ENCODE data around the gene CAMK2D.
"Not testable (repeated sequence)": the region's sequence is repeated elsewhere in the genome, so short reads cannot be mapped to it uniquely, and the experiment has no call there.

Gene CAMK2D

GRCh38 chr4:113761620-113762185 lies at the start of gene CAMK2D:
TSS of gene CAMK2D (minus strand) at chr4:113761738. CDS start at chr4:113761068, 670 bp downstream.
- Histone ChIP-seq H3K9me3 (ENCODE audit: control insufficient read depth in 5 of 5, low read length in 5 of 5) (no peaks in the 10 kb centered on the region), H3K36me3 (ENCODE audit: control insufficient read depth in 5 of 5, insufficient read depth in 5 of 5, low read length in 5 of 5) (no peaks in the 10 kb centered on the region), H3K4me1 (ENCODE audit: control insufficient read depth in 5 of 5, insufficient read depth in 5 of 5, low read length in 5 of 5) (peaks cover 0 to 41% (median 30%) of the 10 kb centered on the region in 5 donors), H3K4me3 (ENCODE audit: low read depth in 1 of 5, low read length in 5 of 5) (peak within 1 kb of the TSS; percentile 85 to 99 (median 92)), H3K9ac (ENCODE audit: low read length in 5 of 5) (peak within 1 kb of the TSS; percentile 93 to 98 (median 98)), H3K27ac (ENCODE audit: low read depth, low read length) (peak within 1 kb of the TSS; percentile 100), H3K27me3 (ENCODE audit: control insufficient read depth in 5 of 5, insufficient read depth in 4 of 5, low read length in 5 of 5) (no peaks in the 10 kb centered on the region)

DNA sequence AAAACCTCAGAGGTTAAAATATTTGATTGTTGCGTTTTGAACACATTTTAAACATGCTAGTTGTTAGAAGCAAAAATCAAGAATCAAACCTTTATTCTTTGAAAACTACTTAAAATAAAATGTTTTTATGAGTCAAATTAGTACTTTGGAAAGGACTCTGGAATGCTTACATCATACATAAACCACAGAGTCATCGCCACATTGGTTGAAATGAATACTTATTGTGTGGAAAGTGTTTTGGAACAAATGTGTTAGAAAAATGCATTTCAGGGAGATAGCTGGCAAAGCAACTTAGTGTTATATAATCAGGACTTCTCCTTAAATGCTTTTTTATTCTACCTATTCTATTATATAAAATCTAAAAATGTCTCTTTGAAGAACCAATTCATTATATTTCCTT lies 49.4 kb upstream of the CAMK2D start:
- Histone ChIP-seq H3K27ac (ENCODE audit: low read depth, low read length) (no peak overlapping the region), H3K36me3 (ENCODE audit: control insufficient read depth in 5 of 5, insufficient read depth in 5 of 5, low read length in 5 of 5) (no peaks in the 10 kb centered on the region), H3K4me3 (ENCODE audit: low read depth in 1 of 5, low read length in 5 of 5) (no peak overlapping the region), H3K4me1 (ENCODE audit: control insufficient read depth in 5 of 5, insufficient read depth in 5 of 5, low read length in 5 of 5) (peaks cover 0 to 8% (median 0%) of the 10 kb centered on the region in 5 donors), H3K9me3 (ENCODE audit: control insufficient read depth in 5 of 5, low read length in 5 of 5) (no peaks in the 10 kb centered on the region), H3K9ac (ENCODE audit: low read length in 5 of 5) (no peak overlapping the region), H3K27me3 (ENCODE audit: control insufficient read depth in 5 of 5, insufficient read depth in 4 of 5, low read length in 5 of 5) (no peaks in the 10 kb centered on the region)

DNA sequence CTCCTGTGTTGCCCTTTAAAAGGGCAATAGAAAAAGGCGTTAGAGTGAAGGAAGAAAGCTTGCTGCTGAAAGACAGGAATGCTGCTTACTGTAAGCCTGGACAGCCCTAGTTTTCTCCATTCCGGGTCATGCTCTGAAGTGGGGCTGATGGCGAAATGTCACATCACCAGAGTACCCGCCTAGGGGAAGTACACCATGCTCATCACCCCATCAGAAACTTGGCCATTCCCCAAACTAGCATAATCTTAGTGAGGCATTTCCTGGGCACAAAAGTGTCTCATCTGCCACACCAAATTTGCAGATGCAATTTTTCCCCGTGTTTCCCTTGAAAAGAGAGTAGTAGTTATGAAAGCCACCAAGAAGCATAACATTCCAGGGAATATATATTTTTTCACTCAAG lies 47.8 kb upstream of the CAMK2D start:
- no peaks in the 10 kb centered on the region for H3K36me3 ChIP-seq (ENCODE audit: control insufficient read depth in 5 of 5, insufficient read depth in 5 of 5, low read length in 5 of 5)
- no peak overlapping the region for H3K27ac ChIP-seq (ENCODE audit: low read depth, low read length)
- H3K4me1 ChIP-seq (ENCODE audit: control insufficient read depth in 5 of 5, insufficient read depth in 5 of 5, low read length in 5 of 5): peaks cover 0 to 4% (median 0%) of the 10 kb centered on the region in 5 donors
- H3K9me3 ChIP-seq (ENCODE audit: control insufficient read depth in 5 of 5, low read length in 5 of 5): no peaks in the 10 kb centered on the region
- no peak overlapping the region for H3K9ac ChIP-seq (ENCODE audit: low read length in 5 of 5)
- H3K27me3 ChIP-seq (ENCODE audit: control insufficient read depth in 5 of 5, insufficient read depth in 4 of 5, low read length in 5 of 5): no peaks in the 10 kb centered on the region
- no peak overlapping the region for H3K4me3 ChIP-seq (ENCODE audit: low read depth in 1 of 5, low read length in 5 of 5)

DNA sequence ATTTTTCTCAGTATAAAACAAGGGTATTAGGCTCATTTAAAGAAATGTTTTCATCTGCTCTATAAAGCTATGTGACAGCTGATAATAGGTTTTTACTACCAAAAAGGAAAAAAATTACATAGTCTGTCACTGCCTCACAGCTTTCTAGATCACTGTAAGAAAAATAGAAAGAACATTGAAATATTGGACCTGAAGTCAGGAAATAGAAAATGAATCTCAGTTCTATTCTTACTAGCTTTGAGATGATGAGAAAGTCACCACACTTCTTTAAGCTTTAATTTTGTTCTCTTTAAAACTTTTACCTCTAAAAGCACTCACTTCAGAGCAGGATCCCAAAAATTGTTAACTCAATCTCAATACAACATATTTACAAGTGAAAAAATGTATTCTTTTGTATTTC lies 45.3 kb upstream of the CAMK2D start:
- Histone ChIP-seq H3K27me3 (ENCODE audit: control insufficient read depth in 5 of 5, insufficient read depth in 4 of 5, low read length in 5 of 5) (no peaks in the 10 kb centered on the region), H3K4me1 (ENCODE audit: control insufficient read depth in 5 of 5, insufficient read depth in 5 of 5, low read length in 5 of 5) (peaks cover 0 to 4% (median 0%) of the 10 kb centered on the region in 5 donors), H3K4me3 (ENCODE audit: low read depth in 1 of 5, low read length in 5 of 5) (no peak overlapping the region), H3K27ac (ENCODE audit: low read depth, low read length) (no peak overlapping the region), H3K36me3 (ENCODE audit: control insufficient read depth in 5 of 5, insufficient read depth in 5 of 5, low read length in 5 of 5) (no peaks in the 10 kb centered on the region), H3K9me3 (ENCODE audit: control insufficient read depth in 5 of 5, low read length in 5 of 5) (peaks cover 0 to 6% (median 5%) of the 10 kb centered on the region in 5 donors), H3K9ac (ENCODE audit: low read length in 5 of 5) (no peak overlapping the region)

DNA sequence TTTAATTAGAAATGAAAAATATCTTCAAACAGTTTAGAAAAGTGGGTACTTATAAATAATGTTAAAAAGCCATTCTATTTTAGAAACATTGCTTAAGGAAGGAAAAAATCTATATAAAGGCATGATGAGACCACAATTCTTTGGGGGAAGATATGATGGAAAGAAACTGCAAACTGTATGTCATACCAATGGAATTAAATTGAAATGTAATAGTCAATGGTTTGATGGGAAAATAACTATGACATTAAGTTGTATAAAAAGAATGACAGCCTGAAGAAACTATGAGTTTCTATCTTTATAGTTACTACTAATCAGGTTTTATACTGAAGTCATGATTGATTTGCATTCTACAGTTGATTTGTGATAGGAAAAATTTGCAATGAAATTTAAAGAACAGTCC lies 40.3 kb upstream of the CAMK2D start:
- Histone ChIP-seq H3K36me3 (ENCODE audit: control insufficient read depth in 5 of 5, insufficient read depth in 5 of 5, low read length in 5 of 5) (no peaks in the 10 kb centered on the region), H3K27me3 (ENCODE audit: control insufficient read depth in 5 of 5, insufficient read depth in 4 of 5, low read length in 5 of 5) (no peaks in the 10 kb centered on the region), H3K27ac (ENCODE audit: low read depth, low read length) (no peak overlapping the region), H3K9ac (ENCODE audit: low read length in 5 of 5) (no peak overlapping the region), H3K4me1 (ENCODE audit: control insufficient read depth in 5 of 5, insufficient read depth in 5 of 5, low read length in 5 of 5) (peaks cover 0 to 4% (median 0%) of the 10 kb centered on the region in 5 donors), H3K9me3 (ENCODE audit: control insufficient read depth in 5 of 5, low read length in 5 of 5) (peaks cover 0 to 6% (median 5%) of the 10 kb centered on the region in 5 donors), H3K4me3 (ENCODE audit: low read depth in 1 of 5, low read length in 5 of 5) (no peak overlapping the region)

DNA sequence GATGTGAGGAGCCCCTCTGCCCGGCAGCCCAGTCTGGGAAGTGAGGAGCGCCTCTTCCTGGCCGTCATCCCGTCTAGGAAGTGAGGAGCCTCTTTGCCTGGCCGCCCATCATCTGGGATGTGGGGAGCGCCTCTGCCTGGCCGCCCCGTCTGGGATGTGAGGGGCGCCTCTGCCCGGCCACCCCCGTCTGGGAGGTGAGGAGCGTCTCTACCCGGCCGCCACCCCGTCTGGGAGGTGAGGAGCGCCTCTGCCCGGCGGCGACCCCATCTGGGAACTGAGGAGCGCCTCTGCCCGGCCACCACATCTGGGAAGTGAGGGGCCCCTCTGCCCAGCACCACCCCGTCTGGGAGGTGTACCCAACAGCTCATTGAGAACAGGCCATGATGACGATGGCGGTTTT lies 34.8 kb upstream of the CAMK2D start:
- not testable (repeated sequence) for H3K9me3 ChIP-seq (ENCODE audit: control insufficient read depth in 5 of 5, low read length in 5 of 5); H3K4me1 ChIP-seq (ENCODE audit: control insufficient read depth in 5 of 5, insufficient read depth in 5 of 5, low read length in 5 of 5); H3K9ac ChIP-seq (ENCODE audit: low read length in 5 of 5); H3K36me3 ChIP-seq (ENCODE audit: control insufficient read depth in 5 of 5, insufficient read depth in 5 of 5, low read length in 5 of 5); H3K4me3 ChIP-seq (ENCODE audit: low read depth in 1 of 5, low read length in 5 of 5); H3K27me3 ChIP-seq (ENCODE audit: control insufficient read depth in 5 of 5, insufficient read depth in 4 of 5, low read length in 5 of 5); H3K27ac ChIP-seq (ENCODE audit: low read depth, low read length)

DNA sequence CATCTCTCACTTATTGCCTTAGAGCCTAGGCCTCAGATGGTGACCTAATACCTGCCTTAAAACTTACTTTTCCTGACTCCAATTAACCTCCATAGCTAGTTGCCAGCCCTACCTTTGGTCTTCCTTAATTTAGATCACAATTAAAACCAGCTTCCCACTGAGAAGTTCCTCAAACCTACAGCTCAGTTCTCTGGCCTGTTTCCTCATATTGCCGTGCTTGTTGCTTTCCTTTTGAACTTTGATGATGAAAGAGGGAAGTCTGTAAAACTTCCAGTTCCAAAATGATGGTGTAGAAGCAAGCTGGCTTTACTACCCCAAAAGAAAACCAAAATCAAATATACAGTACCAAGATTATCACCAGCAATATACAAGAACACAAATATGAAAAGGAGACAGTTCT lies 28.9 kb upstream of the CAMK2D start:
- Histone ChIP-seq H3K27ac (ENCODE audit: low read depth, low read length) (no peak overlapping the region), H3K36me3 (ENCODE audit: control insufficient read depth in 5 of 5, insufficient read depth in 5 of 5, low read length in 5 of 5) (no peaks in the 10 kb centered on the region), H3K27me3 (ENCODE audit: control insufficient read depth in 5 of 5, insufficient read depth in 4 of 5, low read length in 5 of 5) (no peaks in the 10 kb centered on the region), H3K9ac (ENCODE audit: low read length in 5 of 5) (no peak overlapping the region), H3K9me3 (ENCODE audit: control insufficient read depth in 5 of 5, low read length in 5 of 5) (peaks cover 0 to 4% (median 3%) of the 10 kb centered on the region in 5 donors), H3K4me3 (ENCODE audit: low read depth in 1 of 5, low read length in 5 of 5) (no peak overlapping the region), H3K4me1 (ENCODE audit: control insufficient read depth in 5 of 5, insufficient read depth in 5 of 5, low read length in 5 of 5) (peaks cover 0 to 3% (median 0%) of the 10 kb centered on the region in 5 donors)

DNA sequence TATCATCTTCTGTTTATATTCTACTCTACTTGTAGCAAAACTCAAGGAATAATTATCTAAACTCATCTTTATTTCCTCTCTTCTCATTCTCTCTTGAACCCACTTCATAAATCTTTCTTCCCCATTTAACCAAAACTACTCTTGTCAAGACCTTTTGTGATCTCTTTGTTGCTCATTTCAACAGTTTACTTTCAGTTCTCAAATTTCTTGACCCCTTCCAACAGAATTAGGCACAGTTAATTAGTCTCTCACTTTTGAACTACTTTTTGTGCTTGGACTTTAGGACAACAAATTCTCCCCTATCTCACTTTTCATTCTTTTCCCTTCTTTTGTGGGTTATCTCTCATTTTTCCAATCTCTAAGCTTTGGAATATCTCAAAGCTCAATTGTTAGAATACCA lies 27.4 kb upstream of the CAMK2D start:
- no peaks in the 10 kb centered on the region for H3K36me3 ChIP-seq (ENCODE audit: control insufficient read depth in 5 of 5, insufficient read depth in 5 of 5, low read length in 5 of 5)
- H3K4me1 ChIP-seq (ENCODE audit: control insufficient read depth in 5 of 5, insufficient read depth in 5 of 5, low read length in 5 of 5): peaks cover 0 to 16% (median 2%) of the 10 kb centered on the region in 5 donors
- H3K9ac ChIP-seq (ENCODE audit: low read length in 5 of 5): no peak overlapping the region
- H3K9me3 ChIP-seq (ENCODE audit: control insufficient read depth in 5 of 5, low read length in 5 of 5): peaks cover 0 to 4% (median 3%) of the 10 kb centered on the region in 5 donors
- no peaks in the 10 kb centered on the region for H3K27me3 ChIP-seq (ENCODE audit: control insufficient read depth in 5 of 5, insufficient read depth in 4 of 5, low read length in 5 of 5)
- no peak overlapping the region for H3K27ac ChIP-seq (ENCODE audit: low read depth, low read length)
- H3K4me3 ChIP-seq (ENCODE audit: low read depth in 1 of 5, low read length in 5 of 5): no peak overlapping the region

GRCh38 chr4:113785781-113786180 lies 24.2 kb upstream of the CAMK2D start:
- no peaks in the 10 kb centered on the region for H3K36me3 ChIP-seq (ENCODE audit: control insufficient read depth in 5 of 5, insufficient read depth in 5 of 5, low read length in 5 of 5)
- no peak overlapping the region for H3K27ac ChIP-seq (ENCODE audit: low read depth, low read length)
- H3K27me3 ChIP-seq (ENCODE audit: control insufficient read depth in 5 of 5, insufficient read depth in 4 of 5, low read length in 5 of 5): no peaks in the 10 kb centered on the region
- no peaks in the 10 kb centered on the region for H3K9me3 ChIP-seq (ENCODE audit: control insufficient read depth in 5 of 5, low read length in 5 of 5)
- no peak overlapping the region for H3K4me3 ChIP-seq (ENCODE audit: low read depth in 1 of 5, low read length in 5 of 5)
- H3K4me1 ChIP-seq (ENCODE audit: control insufficient read depth in 5 of 5, insufficient read depth in 5 of 5, low read length in 5 of 5): peaks cover 0 to 16% (median 2%) of the 10 kb centered on the region in 5 donors
- no peak overlapping the region for H3K9ac ChIP-seq (ENCODE audit: low read length in 5 of 5)

DNA sequence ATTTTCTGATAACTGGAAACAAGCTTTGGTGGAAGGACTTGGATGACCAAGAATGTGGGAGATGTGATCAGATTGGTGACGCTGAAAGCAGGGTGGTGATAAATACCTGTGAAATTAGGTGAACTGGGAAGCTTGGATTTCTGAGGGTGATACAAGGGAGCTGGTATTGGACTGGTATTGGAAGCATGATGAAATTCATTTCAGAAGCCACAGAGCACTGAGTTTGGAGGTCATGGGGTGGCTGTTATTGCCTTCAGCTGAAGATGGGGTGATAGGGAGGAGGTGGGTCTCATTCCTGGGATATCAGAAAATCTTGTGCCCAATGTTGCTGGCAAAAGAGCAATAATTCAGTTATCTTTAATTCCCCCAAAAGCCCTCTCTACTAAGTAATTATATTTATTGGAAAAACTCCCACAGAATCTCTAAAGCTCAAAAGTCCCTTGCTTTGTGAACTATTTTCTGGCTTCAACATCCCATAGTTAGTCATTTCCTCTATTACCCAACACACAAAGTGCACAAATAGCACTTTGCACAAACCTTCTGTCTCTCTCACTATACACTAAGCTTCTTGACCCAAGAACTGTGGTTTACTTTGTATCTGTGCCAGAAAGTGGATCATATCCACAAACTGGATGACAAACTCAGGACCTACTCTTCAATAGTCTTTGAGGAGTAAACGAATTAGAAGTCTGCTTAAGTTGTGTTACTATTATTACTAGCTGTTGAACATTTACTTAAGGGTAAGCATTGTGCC lies 23.1 kb upstream of the CAMK2D start:
- H3K4me3 ChIP-seq (ENCODE audit: low read depth in 1 of 5, low read length in 5 of 5): no peak overlapping the region
- H3K9ac ChIP-seq (ENCODE audit: low read length in 5 of 5): no peak overlapping the region
- no peaks in the 10 kb centered on the region for H3K27me3 ChIP-seq (ENCODE audit: control insufficient read depth in 5 of 5, insufficient read depth in 4 of 5, low read length in 5 of 5)
- no peaks in the 10 kb centered on the region for H3K36me3 ChIP-seq (ENCODE audit: control insufficient read depth in 5 of 5, insufficient read depth in 5 of 5, low read length in 5 of 5)
- H3K4me1 ChIP-seq (ENCODE audit: control insufficient read depth in 5 of 5, insufficient read depth in 5 of 5, low read length in 5 of 5): peaks cover 0 to 16% (median 2%) of the 10 kb centered on the region in 5 donors
- no peaks in the 10 kb centered on the region for H3K9me3 ChIP-seq (ENCODE audit: control insufficient read depth in 5 of 5, low read length in 5 of 5)
- no peak overlapping the region for H3K27ac ChIP-seq (ENCODE audit: low read depth, low read length)
